Amniotic epithelial cell (primary cell): ENCODE results near the gene ERG.

Experiments
- DNase-seq: peaks from one replicate; pipeline ENCODE4 v3.0.0-alpha.2; 2010; ENCODE audit warnings: low read depth

The ERG gene

DNA sequence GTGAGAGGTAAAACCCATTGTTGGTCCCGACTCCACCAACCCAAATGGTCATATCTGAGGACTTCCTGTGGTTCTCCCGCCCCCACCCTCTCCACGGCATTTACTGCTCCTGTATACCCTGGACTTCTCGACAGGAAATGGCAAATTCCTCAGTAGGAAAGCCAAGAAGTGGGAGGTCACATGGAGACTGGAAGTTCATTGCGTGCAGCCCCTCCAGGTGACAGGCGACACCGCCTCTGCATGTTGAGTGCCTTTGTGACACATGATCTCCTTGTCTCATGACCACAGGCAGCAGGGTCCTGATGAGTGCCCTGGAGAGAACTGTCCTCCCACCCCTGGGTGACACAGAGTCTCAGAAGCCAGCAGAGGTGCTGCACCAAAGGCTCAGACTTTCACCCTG lies 24.2 kb downstream of the ERG start:
- DNase-seq = no peak

DNA sequence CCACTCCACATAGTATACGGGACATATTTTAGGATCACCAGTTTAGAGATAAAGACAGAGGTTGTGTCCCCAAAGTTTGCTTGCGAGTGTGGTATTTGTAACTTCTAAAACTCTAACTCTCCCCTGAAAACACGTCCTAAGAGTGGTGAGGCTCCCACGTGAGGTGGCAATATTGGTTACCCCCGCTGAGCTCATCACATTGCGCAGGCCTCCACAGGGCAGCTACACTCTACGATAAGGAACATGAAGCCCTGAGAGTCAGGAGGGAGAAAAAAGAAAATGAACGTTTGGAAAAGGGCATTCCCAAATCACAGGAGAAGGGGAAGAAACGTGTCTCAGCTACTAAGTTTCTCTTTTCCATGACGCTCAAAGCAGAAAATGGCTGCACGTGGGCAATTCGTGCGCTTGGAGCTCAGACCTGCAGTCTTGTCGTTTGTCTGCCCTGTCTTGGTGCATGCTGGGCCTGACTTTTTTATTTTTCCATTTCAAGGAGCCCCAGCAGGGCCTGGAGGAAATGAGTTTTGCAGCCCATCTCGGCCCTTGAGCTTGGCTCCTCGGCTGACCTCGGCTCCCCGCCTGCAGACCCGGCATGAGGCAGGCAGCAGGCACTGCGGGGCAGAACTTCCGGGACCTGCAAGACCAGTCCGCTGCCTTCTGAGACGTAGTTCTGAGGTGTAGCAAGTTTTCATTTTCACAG lies 25.7 kb downstream of the ERG start:
- no peak for DNase-seq

DNA sequence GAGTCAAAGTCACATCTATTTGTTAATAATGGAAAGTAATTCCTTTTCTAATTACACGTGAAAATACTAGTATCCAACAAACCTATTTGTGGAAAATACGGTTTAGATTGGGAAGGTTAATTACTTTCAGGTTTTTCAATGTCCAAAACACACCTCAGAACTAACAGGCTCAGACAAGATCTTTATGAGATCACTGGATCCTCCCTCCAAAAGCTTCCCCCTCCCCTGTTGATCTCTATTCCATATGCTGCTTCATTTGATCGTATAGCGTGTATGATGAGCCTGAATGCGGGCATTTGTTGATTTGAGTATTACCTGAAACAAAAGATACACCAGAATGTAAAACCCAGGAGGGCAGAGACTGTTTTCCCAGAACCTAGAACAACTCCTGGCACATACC lies 26.5 kb downstream of the ERG start:
- no peak for DNase-seq

DNA sequence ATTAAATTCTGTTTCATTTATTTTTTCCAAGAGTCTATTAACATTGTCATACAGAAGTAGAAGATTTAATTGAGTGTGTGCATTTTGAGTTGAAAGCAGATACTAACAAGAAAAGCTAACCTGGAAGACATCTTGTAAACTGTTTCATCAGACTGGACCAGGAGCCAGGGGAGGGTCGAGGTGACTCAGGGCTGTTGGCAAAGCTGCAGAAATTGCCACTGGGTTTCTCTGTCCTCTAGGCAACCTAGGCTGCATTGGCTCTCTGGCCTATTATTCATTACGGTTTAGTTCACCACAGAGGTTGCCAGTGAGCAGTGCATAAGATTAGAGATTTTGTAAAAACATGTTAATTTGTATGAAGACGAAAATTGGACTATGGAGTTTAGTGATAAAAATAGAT lies 27.5 kb downstream of the ERG start:
- peak; percentile 49 for DNase-seq

DNA sequence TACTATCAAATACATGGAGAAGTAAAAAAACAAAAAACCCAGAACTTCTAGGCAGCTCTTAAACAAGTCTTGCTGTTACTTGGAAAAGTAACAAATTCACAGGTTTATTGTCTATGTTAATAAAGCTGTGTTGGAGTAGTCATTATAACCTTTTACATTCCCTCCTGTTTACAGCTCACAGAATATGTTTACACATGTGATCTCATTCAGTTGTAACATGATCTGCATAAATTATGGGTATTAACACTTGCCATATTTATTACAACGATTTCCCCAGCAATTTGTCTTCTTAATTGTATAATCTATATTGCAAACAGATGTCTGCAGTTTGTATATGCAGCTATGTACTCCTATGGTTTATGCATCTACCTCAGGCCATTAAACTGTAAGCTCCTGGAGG lies 28.6 kb downstream of the ERG start:
- no peak for DNase-seq

DNA sequence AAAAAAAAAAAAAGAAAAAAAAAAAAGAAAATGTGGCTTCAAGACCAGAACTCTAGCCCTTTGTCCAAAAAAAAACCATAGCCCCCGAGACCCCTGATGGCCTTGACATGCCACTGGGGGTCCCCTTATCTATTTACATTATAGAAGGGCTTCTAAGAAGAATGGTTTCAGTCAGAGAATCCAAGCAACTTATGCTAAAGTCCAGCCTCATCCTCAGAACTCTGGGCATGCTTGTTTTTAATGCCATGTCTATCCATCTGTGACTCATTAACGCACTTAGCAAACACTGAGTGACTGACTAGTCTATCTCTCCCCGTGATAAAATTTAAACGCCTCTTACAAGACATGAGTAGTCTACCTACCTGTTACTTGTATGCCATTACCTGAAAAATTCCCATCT lies 29.3 kb downstream of the ERG start:
- DNase-seq = no peak

DNA sequence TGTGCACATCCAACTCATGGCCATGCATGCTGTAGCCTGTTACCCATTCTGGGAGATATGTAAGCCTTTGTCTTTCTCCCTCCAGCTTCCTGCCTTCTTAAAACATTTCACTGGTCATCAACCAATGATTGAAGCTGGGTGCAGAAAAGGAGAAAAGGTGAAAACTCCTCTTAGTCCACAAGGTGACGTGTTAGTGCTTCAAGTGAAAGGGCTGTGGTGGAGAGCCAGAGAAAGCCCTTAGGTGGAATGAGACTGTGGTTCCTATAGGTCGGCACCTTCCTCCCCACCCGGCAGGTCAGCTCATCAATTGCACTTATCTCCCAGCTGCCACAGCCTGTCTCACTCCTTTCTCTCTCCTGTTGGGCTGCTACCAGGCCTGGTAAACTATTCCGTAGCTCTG lies 30.4 kb downstream of the ERG start:
- no peak for DNase-seq

DNA sequence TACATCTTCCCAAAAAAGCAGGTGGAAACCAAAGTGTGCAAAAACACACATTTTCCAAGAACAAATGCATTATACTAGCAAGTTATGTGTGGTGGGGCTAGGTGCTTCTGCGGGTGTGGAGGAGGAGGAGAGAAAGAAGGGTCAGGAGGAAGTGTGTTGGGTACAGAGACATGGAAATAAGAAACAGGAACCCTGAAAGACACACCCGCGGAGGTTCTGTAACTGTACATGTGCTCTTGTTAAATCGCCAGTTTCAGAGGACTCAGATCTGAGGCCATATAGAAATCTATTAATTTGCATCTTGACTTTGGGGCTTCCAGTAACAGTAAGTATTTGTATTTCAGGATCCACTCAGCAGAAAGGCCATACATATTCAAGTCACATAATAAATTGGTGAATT lies 30.9 kb downstream of the ERG start:
- no peak for DNase-seq

DNA sequence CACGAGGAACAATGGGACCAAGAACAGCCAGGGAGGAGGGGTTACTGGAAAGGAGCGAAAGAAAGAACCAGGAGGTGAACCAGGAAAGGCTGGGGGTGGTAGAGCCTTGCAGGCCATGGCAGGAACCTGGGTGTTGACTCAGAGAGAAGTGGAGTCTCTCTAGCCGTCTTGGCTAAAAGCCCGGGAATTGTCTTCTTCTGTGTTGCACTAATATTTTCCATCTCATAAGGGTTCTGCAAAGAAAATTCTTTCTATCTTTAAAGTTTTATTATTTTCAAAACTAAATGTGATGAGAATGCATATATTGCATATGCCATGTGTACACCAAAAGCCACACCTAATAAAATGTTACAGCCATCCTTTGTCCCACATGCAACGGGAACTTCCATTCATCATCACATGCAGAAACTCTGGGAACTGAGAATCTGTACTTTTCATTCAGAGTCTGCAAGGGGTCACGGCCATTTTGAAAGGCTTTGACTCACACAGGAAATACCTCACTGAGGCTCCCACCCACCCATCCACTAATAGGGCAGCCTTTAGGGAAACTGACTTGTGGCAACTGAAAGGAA lies 38.0 kb downstream of the ERG start:
- peak; percentile 44 for DNase-seq

DNA sequence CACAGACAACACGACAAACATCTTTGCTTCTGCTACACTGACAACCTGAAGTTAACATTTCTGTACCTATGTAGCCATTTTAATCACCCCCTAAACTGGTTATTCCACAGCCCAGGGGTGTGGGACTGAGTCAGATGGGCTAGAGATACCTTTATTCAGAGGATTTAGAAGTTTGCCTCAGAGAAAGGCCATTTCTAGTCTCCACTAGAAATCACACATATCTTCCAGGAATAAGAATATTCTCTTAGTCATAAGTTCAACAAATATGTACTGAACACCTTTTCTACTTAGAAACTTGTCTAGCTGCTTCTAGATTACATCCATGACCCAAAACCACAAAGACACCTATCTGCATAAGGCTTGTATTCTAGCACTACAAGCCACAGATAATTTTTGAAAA lies 38.8 kb downstream of the ERG start:
- DNase-seq = no peak

DNA sequence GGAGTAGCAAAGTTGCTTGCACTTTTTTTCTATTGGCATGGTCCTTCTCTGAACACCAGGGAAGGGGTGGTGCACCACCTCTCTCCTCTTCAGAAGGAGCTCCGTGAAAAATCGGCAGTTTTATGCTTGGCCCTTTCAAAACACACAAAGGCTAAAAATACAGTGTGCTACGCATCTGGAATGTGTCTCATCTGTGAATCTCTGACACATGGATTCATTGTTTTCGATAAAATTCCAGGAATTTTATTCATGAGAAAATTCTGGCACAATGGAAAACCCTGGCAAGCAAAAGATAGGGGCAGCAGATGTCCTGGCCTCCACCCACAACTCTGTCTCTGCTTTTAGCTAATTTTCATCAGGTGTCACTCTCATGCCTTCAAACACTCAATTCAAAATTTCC lies 42.9 kb downstream of the ERG start:
- no peak for DNase-seq

DNA sequence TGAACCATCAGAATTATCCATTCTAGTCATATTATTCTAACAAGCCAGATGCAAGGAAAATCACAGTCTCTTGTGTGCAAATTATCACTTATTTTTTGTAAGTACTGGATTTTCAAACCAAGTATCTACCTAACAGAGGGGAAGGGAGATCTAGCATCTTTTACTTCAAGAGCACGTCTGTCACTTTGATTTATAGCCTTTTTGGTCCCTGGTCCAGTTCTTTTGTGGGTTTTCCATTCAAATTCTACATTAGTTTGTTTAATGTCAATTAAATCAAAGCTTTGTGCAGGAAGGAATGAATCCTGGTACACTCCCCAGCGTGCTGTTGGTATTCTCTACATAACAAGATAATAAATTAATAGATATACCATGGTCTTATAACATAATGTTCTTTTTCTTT lies 43.6 kb downstream of the ERG start:
- DNase-seq = no peak

DNA sequence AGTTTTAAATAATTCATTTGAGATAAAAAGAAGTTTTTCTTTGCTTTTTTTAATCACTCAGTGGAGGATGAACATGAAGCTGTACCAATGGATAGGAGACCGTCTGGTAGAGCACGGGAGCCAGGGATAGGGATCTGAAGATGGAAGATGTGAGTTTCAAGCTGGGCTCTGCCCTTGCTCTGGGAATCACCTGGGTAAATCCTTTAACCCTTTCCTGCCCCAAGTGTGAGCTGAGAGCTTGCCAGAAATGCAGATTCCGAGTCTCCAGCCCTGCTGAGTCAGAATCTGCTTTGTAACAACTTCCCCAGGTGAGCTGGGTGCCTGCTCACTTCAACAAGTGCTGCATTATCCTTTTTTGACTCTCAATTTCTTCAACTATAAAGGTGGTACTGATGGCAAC lies 44.1 kb downstream of the ERG start:
- DNase-seq = no peak

DNA sequence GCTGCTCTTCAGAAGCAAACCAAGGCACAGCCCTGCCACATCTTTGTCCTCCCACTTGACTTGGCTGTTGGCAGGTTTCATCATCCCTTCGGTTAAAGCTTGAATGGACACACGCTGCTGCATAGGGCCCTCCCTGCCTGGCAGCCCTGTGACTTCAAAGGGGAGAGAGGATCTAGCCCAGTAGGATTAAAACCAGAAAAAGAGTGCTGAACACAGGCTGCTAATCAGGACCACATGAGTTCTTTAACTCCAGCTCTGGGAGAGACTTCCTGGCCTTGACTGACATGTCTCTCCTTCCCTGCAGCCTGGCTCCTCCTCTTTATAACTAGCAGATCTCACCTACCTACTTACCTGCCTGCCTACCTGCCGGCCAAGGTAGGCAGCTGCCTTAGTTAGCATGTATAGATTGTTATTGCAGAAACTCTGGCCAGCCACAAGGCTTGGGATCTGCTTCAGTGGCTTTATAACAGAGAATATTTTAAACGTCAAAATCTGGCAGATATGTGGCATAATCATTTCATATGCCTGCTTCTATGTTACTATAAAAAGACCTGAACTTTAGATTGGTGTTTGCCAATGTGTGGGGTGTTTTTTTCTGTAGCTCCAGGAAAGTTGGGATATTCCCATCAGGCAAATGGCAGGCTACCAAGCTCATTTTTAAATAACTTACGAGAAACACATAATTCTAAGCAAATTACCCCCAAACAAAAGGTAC lies 49.4 kb downstream of the ERG start:
- no peak for DNase-seq

DNA sequence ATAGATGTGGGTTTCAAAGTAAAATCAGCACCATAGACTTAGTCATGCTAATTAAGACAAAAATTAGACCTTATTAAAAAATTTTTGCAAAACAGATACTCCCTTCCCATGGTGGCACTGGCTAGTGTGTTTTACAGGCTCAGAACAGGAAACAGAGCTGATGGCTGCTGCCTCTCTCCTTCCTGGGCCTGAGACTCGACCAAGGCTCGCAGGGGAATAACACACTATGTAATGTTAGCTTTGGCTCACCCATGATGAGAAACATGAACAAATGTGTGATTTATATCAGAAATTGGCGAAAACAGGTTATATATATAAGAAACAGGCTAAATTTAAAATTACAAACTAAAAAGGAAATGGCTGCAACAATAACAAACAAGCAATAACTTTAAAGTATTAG lies 50.7 kb downstream of the ERG start:
- no peak for DNase-seq

DNA sequence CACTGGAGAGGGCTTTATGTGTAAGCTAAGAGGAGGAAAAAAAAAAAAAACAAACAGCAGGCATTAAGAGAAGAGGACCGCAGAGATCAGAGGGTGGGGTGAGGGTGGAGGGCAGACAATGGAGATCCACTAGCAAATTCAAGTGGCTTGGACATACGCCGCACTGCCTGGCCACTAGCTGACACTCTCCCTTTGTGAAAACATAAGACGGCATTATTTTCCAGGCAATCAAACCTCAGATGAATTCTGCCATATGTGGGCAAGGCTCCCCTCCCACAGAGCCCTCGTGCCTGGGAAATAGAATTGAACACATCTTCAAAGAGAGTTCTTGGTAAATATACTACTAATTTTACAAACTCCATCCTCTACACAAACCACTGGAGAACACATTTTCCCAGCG lies 53.6 kb downstream of the ERG start:
- no peak for DNase-seq

DNA sequence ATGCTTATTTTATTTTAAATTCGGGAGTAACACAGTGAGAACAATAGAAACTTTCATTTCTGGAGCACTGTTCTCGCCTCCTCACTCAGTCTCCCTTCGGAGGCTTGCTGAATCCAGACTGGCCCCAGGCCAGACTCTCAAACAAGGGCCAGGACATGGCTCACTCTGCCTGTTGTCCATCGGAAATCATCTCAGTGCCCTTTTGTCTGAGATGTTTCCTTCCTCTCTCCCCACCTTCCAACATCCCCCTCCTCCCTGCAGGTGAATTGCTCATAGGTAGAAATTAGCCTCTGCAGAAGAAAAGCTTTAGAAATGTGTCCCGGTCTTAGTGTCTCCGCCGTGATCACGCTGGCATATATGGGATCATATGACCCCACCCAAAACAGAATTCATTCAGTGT lies 55.2 kb downstream of the ERG start:
- no peak for DNase-seq

DNA sequence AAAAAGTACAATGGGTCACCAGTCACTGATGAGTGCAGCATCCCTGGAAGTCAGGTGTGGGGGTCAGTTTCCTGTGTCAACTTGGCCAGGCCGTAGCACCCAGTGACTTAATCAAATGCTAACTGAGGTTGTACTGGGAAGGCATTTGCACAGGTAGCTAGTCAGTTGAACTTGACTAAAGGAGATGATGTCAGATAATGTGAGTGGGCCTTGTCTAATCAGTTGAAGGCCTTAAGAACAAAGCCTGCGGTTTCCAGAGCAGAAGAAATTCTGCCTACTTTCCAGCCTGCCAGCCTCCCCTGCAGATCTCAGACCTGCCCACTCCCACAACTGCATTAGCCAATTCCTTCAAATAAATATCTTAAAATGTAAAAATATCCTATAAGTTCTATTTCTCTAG lies 57.1 kb downstream of the ERG start:
- DNase-seq = no peak

DNA sequence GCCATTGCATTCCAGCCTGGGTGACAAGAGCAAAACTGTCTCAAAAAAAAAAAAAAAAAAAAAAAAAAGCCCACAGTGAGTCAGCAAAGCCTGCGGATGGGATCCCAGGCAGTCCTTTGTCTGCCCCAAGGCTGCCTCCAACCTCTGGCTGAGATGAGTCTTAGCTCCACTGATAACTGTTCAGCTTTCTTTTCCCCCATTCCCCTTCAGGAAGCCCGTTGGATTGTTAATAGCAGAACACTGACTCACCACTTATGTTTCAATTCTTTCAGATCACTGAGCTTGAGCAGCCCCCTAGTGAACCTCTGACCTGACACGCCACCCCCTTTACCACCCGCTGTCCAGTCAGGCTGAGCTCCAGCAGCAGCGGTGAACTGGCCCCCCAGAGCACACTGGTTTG lies 57.5 kb downstream of the ERG start:
- peak; percentile 91 for DNase-seq

DNA sequence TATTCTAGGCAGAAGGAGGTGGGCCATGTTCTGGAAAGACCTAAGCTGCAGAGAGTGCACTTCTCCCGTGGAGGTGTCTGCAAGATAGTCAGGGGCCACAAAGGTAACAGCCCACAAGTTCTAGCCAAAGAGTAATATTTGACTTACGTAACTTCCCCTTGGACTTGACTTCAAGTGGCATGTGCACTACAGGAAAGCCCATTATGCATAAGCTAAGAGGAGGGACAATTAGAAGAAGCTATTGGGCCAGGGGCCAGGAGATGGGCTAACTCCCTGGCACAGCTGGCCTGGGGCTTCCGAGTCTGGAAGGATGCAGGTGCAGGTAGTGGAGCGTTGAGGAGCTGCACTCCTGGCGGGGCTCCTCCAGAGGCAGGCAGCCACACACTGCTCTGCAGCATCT lies 58.3 kb downstream of the ERG start:
- DNase-seq = no peak

DNA sequence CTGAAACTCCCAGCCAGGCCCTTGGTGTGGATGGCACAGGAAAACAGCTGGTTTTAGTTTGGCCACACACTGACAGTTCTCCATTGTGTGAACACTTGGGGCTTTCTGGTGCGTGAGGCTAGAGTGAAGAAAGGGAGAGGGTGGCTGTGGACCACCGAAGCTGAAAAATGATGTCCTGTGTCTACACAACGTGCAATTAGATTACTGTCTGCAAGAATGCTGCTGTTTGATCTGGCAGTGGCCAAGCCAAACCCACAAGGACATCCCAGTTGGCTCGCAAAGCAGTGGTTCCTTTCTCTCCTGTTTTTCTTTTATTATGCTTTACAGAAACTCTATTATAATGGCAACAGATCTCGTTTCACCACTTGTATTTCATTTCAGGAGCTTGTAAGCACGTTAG lies 58.9 kb downstream of the ERG start:
- DNase-seq = no peak

DNA sequence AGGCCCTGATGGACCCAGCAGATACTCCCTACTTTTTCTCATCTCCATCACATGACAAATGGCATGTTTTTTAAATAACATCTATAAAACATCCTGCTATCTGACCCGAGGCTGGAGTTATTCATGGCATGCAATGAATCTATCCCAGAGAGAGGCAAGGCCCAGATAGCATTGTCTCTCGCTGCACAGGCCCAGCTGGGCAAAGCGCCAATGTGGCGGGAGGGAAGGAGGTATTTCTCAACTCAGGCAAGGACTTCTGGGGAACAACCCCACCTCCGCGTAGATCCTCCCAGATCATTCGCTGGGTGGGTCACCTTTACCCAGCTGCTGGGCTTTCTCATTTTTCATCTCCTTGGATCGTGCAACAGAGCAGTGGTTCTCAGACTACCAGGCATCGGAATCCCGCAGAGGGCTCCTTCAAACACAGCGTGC lies 59.8 kb downstream of the ERG start:
- DNase-seq = peak; percentile 99

DNA sequence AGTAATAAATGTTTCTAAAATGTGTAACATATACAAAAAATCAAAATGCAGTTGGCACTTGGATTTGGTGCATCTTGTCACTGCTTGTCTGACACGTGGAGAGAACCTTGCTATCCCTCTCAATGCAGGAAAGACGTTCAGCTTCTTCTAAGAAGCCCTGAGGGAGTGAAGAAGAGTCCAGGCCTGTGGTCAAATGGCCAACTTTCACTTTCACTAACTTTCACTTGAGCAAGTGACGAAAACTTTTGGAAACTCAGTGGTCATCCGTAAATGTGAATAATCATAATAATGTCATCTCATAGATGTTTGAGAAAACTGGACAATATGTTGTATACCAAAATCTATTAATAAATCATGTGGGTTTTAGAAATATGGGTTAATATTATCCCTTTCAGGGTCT lies 61.9 kb downstream of the ERG start:
- DNase-seq = no peak
